ENCODE results near the gene BCL7C.
"Not testable (repeated sequence)": the region's sequence is repeated elsewhere in the genome, so short reads cannot be mapped to it uniquely, and the experiment has no call there.

BCL7C gene

GRCh38 chr16:30866031-30866430 is 27.8 kb downstream of the BCL7C start:
- no peak for DNase-seq (ENCODE audit: low spot score)

GRCh38 chr16:30863178-30863577 is 30.7 kb downstream of the BCL7C start:
- DNase-seq (ENCODE audit: low spot score) = not testable (repeated sequence)

- DNase-seq (ENCODE audit: low spot score) = not testable (repeated sequence)
Measured at GRCh38 chr16:30860729-30861128, 33.1 kb downstream of the BCL7C start.

GRCh38 chr16:30858829-30859423 is 35.0 kb downstream of the BCL7C start:
- DNase-seq (ENCODE audit: low spot score) = no peak

GRCh38 chr16:30858111-30858495 is 35.8 kb downstream of the BCL7C start:
- no peak for DNase-seq (ENCODE audit: low spot score)

GRCh38 chr16:30853758-30854157 is 40.1 kb downstream of the BCL7C start:
- no peak for DNase-seq (ENCODE audit: low spot score)

- no peak for DNase-seq (ENCODE audit: low spot score)
Measured at GRCh38 chr16:30850246-30850645, 43.6 kb downstream of the BCL7C start.

- DNase-seq (ENCODE audit: low spot score) = no peak
Measured at GRCh38 chr16:30846649-30847402, 47.1 kb downstream of the BCL7C start.

GRCh38 chr16:30844671-30845449 is 49.0 kb downstream of the BCL7C start:
- DNase-seq (ENCODE audit: low spot score) = peak; percentile 93

- no peak for DNase-seq (ENCODE audit: low spot score)
Measured at GRCh38 chr16:30844346-30844670, 49.6 kb downstream of the BCL7C start.

GRCh38 chr16:30843501-30843900 is 50.4 kb downstream of the BCL7C start:
- DNase-seq (ENCODE audit: low spot score) = no peak

- DNase-seq (ENCODE audit: low spot score) = no peak
Measured at GRCh38 chr16:30842971-30843370, 50.9 kb downstream of the BCL7C start.

GRCh38 chr16:30841332-30841731 is 52.5 kb downstream of the BCL7C start:
- no peak for DNase-seq (ENCODE audit: low spot score)

- DNase-seq (ENCODE audit: low spot score) = no peak
Measured at GRCh38 chr16:30840611-30841010, 53.3 kb downstream of the BCL7C start.

GRCh38 chr16:30839523-30840227 is 54.2 kb downstream of the BCL7C start:
- no peak for DNase-seq (ENCODE audit: low spot score)

- DNase-seq (ENCODE audit: low spot score) = no peak
Measured at GRCh38 chr16:30838876-30839471, 54.9 kb downstream of the BCL7C start.

GRCh38 chr16:30837904-30838303 is 56.0 kb downstream of the BCL7C start:
- no peak for DNase-seq (ENCODE audit: low spot score)
